Retina (tissue), 1 donor: ENCODE results near the gene DENND1A.

Experiments
- DNase-seq: peaks from one replicate; pipeline ENCODE4 v3.0.0-alpha.2; 2016

The DENND1A gene

GRCh38 chr9:123419091-123419490 is 510.8 kb downstream of the DENND1A start:
- DNase-seq: no peak

DNA sequence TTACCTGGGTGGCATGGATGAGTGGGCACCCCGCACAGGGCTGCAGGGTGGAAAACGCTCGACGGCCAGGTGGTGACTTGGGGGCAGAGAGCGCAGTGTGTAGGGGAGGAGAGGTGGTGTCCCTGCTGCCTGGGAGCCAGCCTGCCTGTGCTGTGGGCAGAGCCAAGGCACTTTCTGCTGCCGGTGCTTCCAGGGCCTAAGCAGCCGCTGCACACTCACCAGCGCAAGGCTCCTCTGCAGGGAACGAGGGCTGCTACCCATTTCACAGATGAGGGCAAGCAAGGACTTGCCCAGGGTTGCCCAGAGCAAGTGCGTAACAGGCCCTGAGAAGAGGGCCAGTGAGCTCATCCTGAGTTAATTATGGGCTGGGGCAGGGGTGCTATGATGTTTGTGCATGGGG is 511.4 kb downstream of the DENND1A start:
- no peak for DNase-seq

DNA sequence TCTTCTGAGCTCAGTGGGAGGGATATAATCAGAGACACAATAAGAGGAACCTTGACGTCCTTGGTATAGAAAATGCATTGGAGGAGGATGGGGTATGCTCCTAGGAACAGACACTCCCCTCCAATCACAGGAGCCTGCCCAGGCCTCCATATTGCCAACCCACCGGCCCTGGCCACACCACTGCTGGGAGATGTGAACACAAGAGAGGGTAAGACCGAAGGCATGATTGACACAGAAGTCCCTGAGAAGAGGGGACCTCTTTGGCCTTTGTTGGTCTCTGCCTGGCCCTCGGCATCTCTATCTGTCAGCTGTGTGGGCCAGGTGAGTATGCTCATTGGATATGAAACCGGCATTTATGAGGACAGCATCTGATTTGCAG is 511.9 kb downstream of the DENND1A start:
- no peak for DNase-seq

- no peak for DNase-seq
Measured at GRCh38 chr9:123417289-123418051, 512.5 kb downstream of the DENND1A start.

GRCh38 chr9:123416176-123416575 is 513.8 kb downstream of the DENND1A start:
- no peak for DNase-seq

GRCh38 chr9:123414936-123415930 is 514.7 kb downstream of the DENND1A start:
- no peak for DNase-seq

DNA sequence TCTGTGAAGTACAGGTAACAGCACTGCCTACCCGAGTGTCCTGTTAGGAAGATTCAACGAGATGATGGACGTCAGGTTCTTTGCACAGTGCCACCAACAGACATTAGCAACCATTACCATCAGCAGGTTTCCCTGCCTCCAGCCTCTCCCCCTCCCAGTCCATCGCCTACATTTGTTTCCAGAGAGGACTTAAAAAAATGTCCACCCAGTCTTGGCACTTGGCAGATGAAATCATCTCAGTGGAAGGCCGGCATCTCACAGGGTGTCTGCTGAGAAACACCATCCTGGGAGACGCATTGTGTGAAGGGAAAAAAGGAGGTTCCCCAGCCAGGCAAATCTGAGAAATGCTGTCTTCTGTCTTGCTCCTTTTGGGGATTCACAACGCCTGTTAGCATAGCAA is 515.7 kb downstream of the DENND1A start:
- DNase-seq: no peak

GRCh38 chr9:123412171-123412820 is 517.6 kb downstream of the DENND1A start:
- no peak for DNase-seq

- no peak for DNase-seq
Measured at GRCh38 chr9:123411636-123412035, 518.3 kb downstream of the DENND1A start.

- no peak for DNase-seq
Measured at GRCh38 chr9:123411191-123411590, 518.7 kb downstream of the DENND1A start.

- DNase-seq: no peak
Measured at GRCh38 chr9:123410281-123410910, 519.5 kb downstream of the DENND1A start.

GRCh38 chr9:123408313-123409262 is 521.3 kb downstream of the DENND1A start:
- no peak for DNase-seq

DNA sequence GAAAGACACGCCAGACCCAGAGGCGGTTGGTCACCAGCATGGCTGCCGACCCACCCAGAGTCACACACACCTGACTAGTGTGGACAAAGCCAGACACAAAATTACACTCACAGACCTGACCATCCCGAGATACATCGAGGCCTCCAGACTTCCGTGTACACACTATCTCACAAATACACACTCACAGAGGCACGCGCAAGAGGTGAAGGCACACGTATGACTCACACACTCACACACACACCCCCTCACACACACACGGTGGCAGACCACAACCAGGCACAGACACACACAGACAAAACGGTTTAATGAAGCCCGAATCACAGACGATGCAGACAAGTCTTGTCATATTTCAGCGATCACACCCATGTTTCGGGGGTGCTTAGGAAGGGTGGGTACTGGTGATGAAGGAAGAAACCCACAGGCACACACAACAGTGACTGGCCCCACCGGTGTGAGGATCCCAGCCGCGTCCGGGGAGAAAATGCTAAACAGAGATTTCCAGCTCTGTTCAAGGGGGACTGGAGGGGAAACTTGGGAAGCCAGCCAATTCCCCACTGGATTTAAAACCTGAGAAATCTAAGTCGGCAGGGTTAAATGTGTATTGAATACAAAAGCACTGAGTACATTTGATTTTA is 522.6 kb downstream of the DENND1A start:
- peak; percentile 73 for DNase-seq

DNA sequence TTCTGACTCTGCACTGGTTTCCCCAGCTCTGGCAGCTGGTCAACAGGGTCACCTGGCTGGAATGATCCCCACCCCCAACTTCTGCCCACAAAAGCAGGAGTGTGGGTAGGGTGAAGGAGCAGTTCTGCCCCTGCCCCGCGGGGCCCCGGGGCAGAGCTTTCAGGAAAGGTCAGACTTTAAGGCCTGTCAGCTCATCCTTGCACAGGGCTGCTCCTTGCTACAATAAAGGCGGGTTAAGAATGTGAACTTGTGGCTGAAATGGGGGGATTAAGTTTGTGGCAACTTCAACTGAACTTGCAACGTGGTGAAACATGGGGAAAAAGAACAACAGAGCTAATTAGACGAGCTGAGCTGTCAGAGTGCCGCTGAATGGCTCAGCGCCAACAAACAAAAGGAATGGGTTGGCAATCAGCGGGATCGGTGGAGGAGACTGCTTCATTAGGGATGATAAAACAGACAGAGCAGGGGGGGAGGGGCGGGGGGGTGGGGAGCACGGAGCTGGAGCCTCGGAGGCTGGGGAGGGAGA is 523.2 kb downstream of the DENND1A start:
- DNase-seq: peak; percentile 83

- no peak for DNase-seq
Measured at GRCh38 chr9:123406016-123406415, 523.9 kb downstream of the DENND1A start.

- DNase-seq: peak; percentile 64
Measured at GRCh38 chr9:123402981-123403509, 526.9 kb downstream of the DENND1A start.

- DNase-seq: peak; percentile 87
Measured at GRCh38 chr9:123401879-123402513, 527.9 kb downstream of the DENND1A start.

DNA sequence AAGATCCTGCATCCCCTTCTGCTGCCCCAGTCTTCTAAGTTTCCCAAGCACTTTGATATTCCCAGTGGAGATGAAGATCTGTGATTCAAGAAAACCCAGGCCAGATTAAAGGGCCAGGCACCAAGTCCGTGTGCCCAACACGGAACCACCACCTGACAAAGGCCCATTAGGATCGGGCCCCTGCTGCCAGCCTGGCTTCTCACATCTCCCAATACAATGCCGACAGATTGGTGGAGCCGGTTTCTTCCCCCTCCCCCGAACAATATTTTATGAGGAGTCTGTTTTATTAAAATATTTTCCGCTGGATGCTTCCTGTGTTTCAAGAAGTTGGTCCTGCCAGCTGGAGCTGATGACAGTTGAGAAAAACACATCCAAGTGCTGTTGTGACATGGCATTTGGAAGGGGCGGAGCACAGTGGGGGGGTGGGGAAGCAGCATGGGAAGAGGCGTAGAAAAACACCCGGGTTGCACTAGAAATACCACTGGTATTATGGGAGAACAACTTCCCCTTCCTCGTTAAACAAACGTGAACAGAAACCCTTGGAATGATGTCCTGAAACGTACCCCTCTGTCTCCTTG is 528.9 kb downstream of the DENND1A start:
- DNase-seq: peak; percentile 58

DNA sequence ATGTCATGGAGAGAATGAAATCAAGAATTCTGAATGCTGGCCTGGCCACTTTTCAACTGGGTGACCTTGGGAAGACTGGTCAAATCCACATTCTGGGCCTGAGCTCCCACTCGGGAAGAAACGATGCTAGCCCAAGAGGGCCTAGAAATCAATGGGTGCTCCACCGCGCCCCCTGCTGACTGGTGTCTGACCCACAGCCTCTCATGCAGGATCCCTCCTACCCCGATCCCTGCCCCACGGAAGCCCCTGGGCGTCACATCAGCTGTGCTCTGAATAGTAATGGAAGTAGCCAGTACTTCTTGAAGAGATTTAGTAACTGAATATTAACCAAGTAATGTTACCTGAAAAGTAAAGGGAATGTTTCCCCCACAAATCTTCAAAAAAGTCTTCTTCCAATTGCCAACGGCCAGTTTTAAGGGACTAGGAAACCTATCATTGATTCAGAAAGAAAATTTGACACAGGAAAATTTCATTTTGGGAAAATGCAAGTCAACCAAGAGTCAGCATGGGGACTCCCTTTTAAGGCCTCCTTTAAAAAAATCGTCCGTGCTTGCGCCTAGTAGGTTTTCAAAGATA is 530.0 kb downstream of the DENND1A start:
- DNase-seq: no peak
